Activated naive CD8-positive, alpha-beta T cell (primary cell): ENCODE results near the gene SCGB2B2.
A peak's percentile ranks its signal among the peaks of the same experiment; 100 is the strongest.
"Not testable (repeated sequence)": the region's sequence is repeated elsewhere in the genome, so short reads cannot be mapped to it uniquely, and the experiment has no call there.

Experiments
- H3K27ac Mint-ChIP-seq: one replicate; pipeline ENCODE4 v1.8.0; 2021; ENCODE audit warnings: mixed read lengths
- H3K27me3 Mint-ChIP-seq: one replicate; pipeline ENCODE4 v1.8.0; 2021; ENCODE audit warnings: mixed read lengths
- H3K36me3 Mint-ChIP-seq: one replicate; pipeline ENCODE4 v1.8.0; 2021; ENCODE audit warnings: mixed read lengths
- H3K4me1 Mint-ChIP-seq: one replicate; pipeline ENCODE4 v1.8.0; 2021; ENCODE audit warnings: low read depth, mixed read lengths
- H3K4me3 Mint-ChIP-seq: one replicate; pipeline ENCODE4 v1.8.0; 2021; ENCODE audit warnings: mild to moderate bottlenecking, mixed read lengths
- H3K9me3 Mint-ChIP-seq: one replicate; pipeline ENCODE4 v1.8.0; 2021; ENCODE audit warnings: low read depth, mixed read lengths

Gene SCGB2B2

GRCh38 chr19:34678421-34678820 lies 1.5 kb upstream of the SCGB2B2 start:
- Mint-ChIP-seq H3K9me3 (peaks cover 12% of the 10 kb centered on the region), H3K36me3 (peaks cover 40% of the 10 kb centered on the region), H3K27ac (peak overlapping the region; percentile 61), H3K4me1 (peaks cover 32% of the 10 kb centered on the region), H3K27me3 (no peaks in the 10 kb centered on the region), H3K4me3 (peak overlapping the region; percentile 97)

DNA sequence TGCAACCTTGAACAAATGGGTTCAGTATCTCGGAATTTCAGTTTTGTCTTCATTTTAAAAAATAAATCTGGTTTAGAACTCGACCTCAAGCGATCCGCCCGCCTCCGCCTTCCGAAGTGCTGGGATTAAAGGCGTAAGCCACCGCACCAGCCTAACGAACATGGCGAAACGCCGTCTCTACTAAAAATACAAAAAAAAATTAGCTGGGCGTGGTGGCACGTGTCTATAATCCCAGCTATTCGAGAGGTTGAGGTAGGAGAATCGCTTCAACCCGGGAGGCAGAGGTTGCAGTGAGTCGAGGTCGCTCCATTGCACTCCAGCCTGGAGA lies 1.1 kb upstream of the SCGB2B2 start:
- Mint-ChIP-seq H3K9me3 (peaks cover 10% of the 10 kb centered on the region), H3K4me3 (peak overlapping the region; percentile 97), H3K4me1 (peaks cover 32% of the 10 kb centered on the region), H3K27ac (peak overlapping the region; percentile 100), H3K36me3 (peaks cover 37% of the 10 kb centered on the region), H3K27me3 (no peaks in the 10 kb centered on the region)

DNA sequence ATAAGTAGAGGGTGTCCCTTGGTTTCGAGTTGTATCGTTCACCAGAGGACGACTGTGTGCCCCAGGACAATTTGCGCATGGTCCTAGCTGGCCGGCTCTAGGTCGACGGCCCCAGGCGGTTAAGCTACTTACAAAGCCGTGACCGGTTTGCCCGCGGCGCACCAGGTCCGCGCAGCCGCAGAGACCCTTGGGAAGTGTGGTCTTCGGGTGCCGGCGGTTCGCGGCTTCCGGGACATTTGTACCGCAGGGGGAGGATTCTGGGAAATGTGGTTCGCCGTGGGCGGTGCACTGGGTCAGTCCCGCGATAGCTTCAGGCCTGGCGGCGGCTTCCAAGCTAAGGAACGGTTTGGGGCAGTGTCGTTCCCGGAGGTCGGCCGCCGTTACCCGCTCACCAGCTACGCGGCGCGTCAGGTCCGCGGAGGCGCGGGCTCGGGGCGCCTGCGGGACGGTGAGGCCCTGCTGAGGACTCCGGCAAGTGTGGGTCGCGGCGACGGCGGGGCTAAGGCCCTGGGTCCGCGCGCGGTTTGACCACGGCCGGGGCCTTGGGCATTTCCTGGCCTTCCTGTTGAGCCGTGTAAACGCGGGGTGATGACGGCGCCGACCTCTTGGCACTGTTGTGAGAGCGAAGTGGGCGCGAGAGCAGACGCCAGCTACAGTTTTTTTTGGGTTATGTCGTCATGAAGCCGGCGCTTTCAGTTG lies 576 bp upstream of the SCGB2B2 start, which contains the start of gene ZNF302:
TSS of gene ZNF302 (plus strand) at position 293 of the 699 bp plus-strand sequence. CDS start 1,127 bp downstream, outside the sequence.
- H3K27ac Mint-ChIP-seq, result peak within 1 kb of the TSS; percentile 100
- H3K4me1 Mint-ChIP-seq, result peaks cover 32% of the 10 kb centered on the region

GRCh38 chr19:34675919-34676318 lies 1.0 kb downstream of the SCGB2B2 start:
- no peak overlapping the region for H3K4me3 Mint-ChIP-seq
- peaks cover 32% of the 10 kb centered on the region for H3K4me1 Mint-ChIP-seq
- H3K36me3 Mint-ChIP-seq, result peaks cover 29% of the 10 kb centered on the region
- peaks cover 7% of the 10 kb centered on the region for H3K9me3 Mint-ChIP-seq
- H3K27ac Mint-ChIP-seq, result no peak overlapping the region
- H3K27me3 Mint-ChIP-seq, result no peaks in the 10 kb centered on the region

More for the DNA sequence above, 576 bp upstream of the SCGB2B2 start, which contains the start of gene ZNF302:
- H3K4me3 Mint-ChIP-seq, result peak within 1 kb of the TSS; percentile 97
- peaks cover 7% of the 10 kb centered on the region for H3K9me3 Mint-ChIP-seq
- peaks cover 32% of the 10 kb centered on the region for H3K36me3 Mint-ChIP-seq
- H3K27me3 Mint-ChIP-seq, result no peaks in the 10 kb centered on the region

DNA sequence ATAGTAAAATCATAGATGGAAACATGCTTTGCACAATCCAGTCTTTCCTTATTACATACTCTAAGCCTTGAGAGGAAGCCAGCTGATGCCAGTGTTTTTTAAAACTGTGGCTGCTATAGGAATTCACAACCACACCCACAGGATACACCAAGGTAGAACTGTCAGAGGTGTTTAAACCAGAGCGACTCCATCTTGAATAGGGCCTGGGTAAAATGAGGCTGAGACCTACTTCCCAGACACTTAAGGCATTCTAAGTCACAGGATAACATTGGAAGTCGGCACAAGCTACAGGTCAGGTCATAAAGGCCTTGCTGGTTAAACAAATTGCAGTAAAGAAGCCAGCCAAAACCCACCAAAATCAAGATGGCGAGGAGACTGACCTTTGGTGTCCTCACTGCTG lies 1.7 kb downstream of the SCGB2B2 start:
- peaks cover 7% of the 10 kb centered on the region for H3K9me3 Mint-ChIP-seq
- no peak overlapping the region for H3K27ac Mint-ChIP-seq
- H3K36me3 Mint-ChIP-seq, result peaks cover 23% of the 10 kb centered on the region
- H3K27me3 Mint-ChIP-seq, result no peaks in the 10 kb centered on the region
- H3K4me3 Mint-ChIP-seq, result no peak overlapping the region
- H3K4me1 Mint-ChIP-seq, result peaks cover 30% of the 10 kb centered on the region

GRCh38 chr19:34673590-34673989 lies 3.4 kb downstream of the SCGB2B2 start:
- Mint-ChIP-seq H3K27me3 (no peaks in the 10 kb centered on the region), H3K4me3 (no peak overlapping the region), H3K4me1 (peaks cover 18% of the 10 kb centered on the region), H3K36me3 (peaks cover 8% of the 10 kb centered on the region), H3K27ac (no peak overlapping the region), H3K9me3 (no peaks in the 10 kb centered on the region)

- H3K9me3 Mint-ChIP-seq, result no peaks in the 10 kb centered on the region
- H3K27me3 Mint-ChIP-seq, result no peaks in the 10 kb centered on the region
- H3K4me1 Mint-ChIP-seq, result peaks cover 21% of the 10 kb centered on the region
- no peak overlapping the region for H3K4me3 Mint-ChIP-seq
- H3K27ac Mint-ChIP-seq, result no peak overlapping the region
- peaks cover 8% of the 10 kb centered on the region for H3K36me3 Mint-ChIP-seq
These were observed 5.0 kb downstream of the SCGB2B2 start for GRCh38 chr19:34671972-34672371.

DNA sequence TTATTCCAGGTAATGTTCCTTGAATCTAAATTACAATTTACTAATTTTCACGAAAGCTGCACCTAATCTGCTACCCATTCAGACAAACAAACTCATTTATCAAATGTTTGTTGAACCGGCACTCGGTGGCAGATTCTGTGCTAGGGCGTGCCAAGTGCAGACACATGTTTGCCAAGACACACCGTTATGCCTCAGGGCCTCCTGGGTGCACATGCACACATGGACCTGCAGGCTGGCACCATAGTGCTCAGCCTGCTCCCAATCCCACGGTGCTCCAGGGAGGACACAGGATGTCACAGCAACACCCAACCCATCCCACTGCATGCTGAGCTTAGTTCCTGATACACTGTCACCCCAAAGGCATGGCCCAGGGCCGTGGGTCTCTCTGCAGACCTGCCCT lies 7.7 kb downstream of the SCGB2B2 start:
- Mint-ChIP-seq H3K27me3 (no peaks in the 10 kb centered on the region), H3K36me3 (peaks cover 4% of the 10 kb centered on the region), H3K27ac (no peak overlapping the region), H3K9me3 (no peaks in the 10 kb centered on the region), H3K4me3 (no peak overlapping the region), H3K4me1 (peaks cover 14% of the 10 kb centered on the region)

DNA sequence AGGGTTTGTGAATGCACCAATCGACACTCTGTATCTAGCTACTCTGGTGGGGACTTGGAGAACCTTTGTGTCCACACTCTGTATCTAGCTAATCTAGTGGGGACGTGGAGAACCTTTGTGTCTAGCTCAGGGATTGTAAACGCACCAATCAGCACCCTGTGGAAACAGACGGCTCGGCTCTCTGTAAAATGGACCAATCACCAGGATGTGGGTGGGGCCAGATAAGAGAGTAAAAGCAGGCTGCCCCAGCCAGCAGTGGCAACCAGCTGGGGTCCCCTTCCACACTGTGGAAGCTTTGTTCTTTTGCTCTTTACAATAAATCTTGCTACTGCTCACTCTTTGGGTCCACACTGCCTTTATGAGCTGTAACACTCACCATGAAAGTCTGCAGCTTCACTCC lies 8.3 kb downstream of the SCGB2B2 start:
- H3K36me3 Mint-ChIP-seq, H3K4me3 Mint-ChIP-seq, H3K27ac Mint-ChIP-seq, H3K9me3 Mint-ChIP-seq, H3K27me3 Mint-ChIP-seq: not testable (repeated sequence)
- H3K4me1 Mint-ChIP-seq, result peaks cover 14% of the 10 kb centered on the region

- not testable (repeated sequence) for H3K27ac Mint-ChIP-seq, H3K9me3 Mint-ChIP-seq, H3K27me3 Mint-ChIP-seq, H3K36me3 Mint-ChIP-seq, H3K4me3 Mint-ChIP-seq
- peaks cover 19% of the 10 kb centered on the region for H3K4me1 Mint-ChIP-seq
These were observed 8.8 kb downstream of the SCGB2B2 start for GRCh38 chr19:34668077-34668689.

GRCh38 chr19:34667349-34668076 lies 9.4 kb downstream of the SCGB2B2 start:
- peaks cover 3% of the 10 kb centered on the region for H3K9me3 Mint-ChIP-seq
- peak overlapping the region; percentile 72 for H3K27ac Mint-ChIP-seq
- H3K4me1 Mint-ChIP-seq, result peaks cover 25% of the 10 kb centered on the region
- peaks cover 4% of the 10 kb centered on the region for H3K36me3 Mint-ChIP-seq
- H3K27me3 Mint-ChIP-seq, result no peaks in the 10 kb centered on the region
- H3K4me3 Mint-ChIP-seq, result peak overlapping the region; percentile 64

DNA sequence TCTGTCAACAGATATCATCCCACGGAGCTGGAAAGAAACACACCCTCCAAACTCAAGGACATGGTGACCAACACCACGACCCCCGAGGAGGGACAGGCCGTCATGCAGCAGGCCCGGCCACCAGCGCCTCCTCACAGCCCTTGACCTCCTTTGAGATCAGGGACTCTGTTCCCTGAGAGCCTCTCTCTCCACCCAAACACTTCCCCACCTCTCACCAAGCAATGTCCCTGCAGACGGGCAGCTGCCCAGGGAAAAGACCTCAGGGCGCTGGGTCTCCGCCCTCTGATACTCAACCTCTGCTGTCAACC lies 10.0 kb downstream of the SCGB2B2 start:
- peak overlapping the region; percentile 58 for H3K4me3 Mint-ChIP-seq
- H3K27ac Mint-ChIP-seq, result no peak overlapping the region
- no peaks in the 10 kb centered on the region for H3K36me3 Mint-ChIP-seq
- peaks cover 3% of the 10 kb centered on the region for H3K9me3 Mint-ChIP-seq
- peaks cover 25% of the 10 kb centered on the region for H3K4me1 Mint-ChIP-seq
- no peaks in the 10 kb centered on the region for H3K27me3 Mint-ChIP-seq

- no peaks in the 10 kb centered on the region for H3K36me3 Mint-ChIP-seq
- H3K4me1 Mint-ChIP-seq, result peaks cover 25% of the 10 kb centered on the region
- peaks cover 3% of the 10 kb centered on the region for H3K9me3 Mint-ChIP-seq
- no peak overlapping the region for H3K4me3 Mint-ChIP-seq
- no peaks in the 10 kb centered on the region for H3K27me3 Mint-ChIP-seq
- H3K27ac Mint-ChIP-seq, result no peak overlapping the region
These were observed 10.6 kb downstream of the SCGB2B2 start for GRCh38 chr19:34666200-34666957.

GRCh38 chr19:34665275-34665674 lies 11.7 kb downstream of the SCGB2B2 start:
- H3K27ac Mint-ChIP-seq, H3K4me3 Mint-ChIP-seq, H3K36me3 Mint-ChIP-seq, H3K27me3 Mint-ChIP-seq, H3K9me3 Mint-ChIP-seq: not testable (repeated sequence)
- peaks cover 25% of the 10 kb centered on the region for H3K4me1 Mint-ChIP-seq

DNA sequence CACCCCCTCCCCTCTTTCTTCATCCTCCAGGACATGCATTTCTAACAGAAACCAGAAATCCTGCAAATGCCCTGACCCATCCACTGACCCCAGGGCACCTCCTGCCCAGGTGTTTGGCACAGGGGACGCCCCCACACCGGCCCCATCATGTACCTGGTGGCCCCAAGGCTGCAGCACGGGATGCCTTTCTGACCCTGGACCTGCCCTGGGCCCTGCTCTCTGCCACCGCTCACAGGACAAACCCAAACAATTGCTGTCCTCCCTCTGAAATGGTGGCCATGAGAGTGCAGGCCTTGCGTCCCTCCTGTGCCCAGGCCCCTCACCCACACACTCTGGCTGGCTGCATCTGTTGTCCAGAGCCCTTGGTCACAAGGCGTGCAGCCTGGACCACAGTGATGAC lies 12.1 kb downstream of the SCGB2B2 start:
- H3K27ac Mint-ChIP-seq, result no peak overlapping the region
- no peaks in the 10 kb centered on the region for H3K36me3 Mint-ChIP-seq
- peaks cover 3% of the 10 kb centered on the region for H3K9me3 Mint-ChIP-seq
- H3K4me1 Mint-ChIP-seq, result peaks cover 25% of the 10 kb centered on the region
- no peaks in the 10 kb centered on the region for H3K27me3 Mint-ChIP-seq
- H3K4me3 Mint-ChIP-seq, result no peak overlapping the region
